Smooth muscle cell (in vitro differentiated cells): ENCODE results near the gene ALOX15. TPM values are rescaled to one million over a fixed set of nuclear protein-coding genes. Genes with fewer than 3 reads are reported as not detected.

Experiments
- DNase-seq: peaks from one replicate; lab custom pipeline; 2025; ENCODE audit not compliant: unreplicated experiment; lab: John Stamatoyannopoulos, UW
- H2AFZ ChIP-seq: fragments of 200-600 bp; sonication (generic); 2 replicates; pipeline ENCODE4 v1.6.0; 2016; ENCODE audit warnings: antibody characterized with exemption, low read depth, mild to moderate bottlenecking
- H3F3A ChIP-seq: fragments of 200-600 bp; sonication (generic); 2 replicates; pipeline ENCODE4 v1.6.0; 2017; ENCODE audit warnings: antibody characterized with exemption, low read depth
- H3K27ac ChIP-seq: fragments of 200-600 bp; sonication (generic); 2 replicates; pipeline ENCODE4 v1.5.1; 2016; ENCODE audit warnings: low read depth, mild to moderate bottlenecking
- H3K27me3 ChIP-seq: fragments of 200-600 bp; sonication (generic); 2 replicates; pipeline ENCODE4 v1.6.1; 2016; ENCODE audit warnings: low read depth, mild to moderate bottlenecking
- H3K36me3 ChIP-seq: fragments of 200-600 bp; sonication (generic); 2 replicates; pipeline ENCODE4 v1.5.1; 2016; ENCODE audit warnings: low read depth
- H3K4me1 ChIP-seq: fragments of 200-600 bp; sonication (generic); 2 replicates; pipeline ENCODE4 v1.5.1; 2016; ENCODE audit warnings: low read depth
- H3K4me2 ChIP-seq: fragments of 200-600 bp; sonication (generic); 2 replicates; pipeline ENCODE4 v1.6.0; 2016; ENCODE audit warnings: mild to moderate bottlenecking
- H3K4me3 ChIP-seq: fragments of 200-600 bp; sonication (generic); 2 replicates; pipeline ENCODE4 v1.5.1; 2016; ENCODE audit warnings: mild to moderate bottlenecking
- H3K79me2 ChIP-seq: fragments of 200-600 bp; sonication (generic); 2 replicates; pipeline ENCODE4 v1.6.0; 2016; ENCODE audit warnings: low read depth, mild to moderate bottlenecking
- H3K9ac ChIP-seq: fragments of 200-600 bp; sonication (generic); 2 replicates; pipeline ENCODE4 v1.6.0; 2016; ENCODE audit warnings: low read depth
- H3K9me3 ChIP-seq: fragments of 200-600 bp; sonication (generic); replicated peaks from 2 replicates; pipeline ENCODE4 v1.5.1; 2016; ENCODE audit warnings: low read depth
- H4K20me1 ChIP-seq: fragments of 200-600 bp; sonication (generic); 2 replicates; pipeline ENCODE4 v1.6.0; 2016; ENCODE audit warnings: low read depth
- WGBS: methylation state at CpG from one replicate; pipeline ENCODE4 v1.1.7; 2016; ENCODE audit warnings: low lambda C conversion rate; 5-methylcytosine and 5-hydroxymethylcytosine counted together
- polyA plus RNA-seq: library from polyadenylated mRNA; unstranded; fragments of >200 nt; fragmentation: Nextera tagmentation; extraction: Ambion mirVana; gene quantifications from 2 replicates; pipeline ENCODE4 v1.2.1, GENCODE V29; 2016
- small RNA-seq: library from RNA; depleted of rRNA; stranded (forward); fragments of <200 nt; gene quantifications from one replicate; pipeline ENCODE3, GENCODE V24; 2014
- total RNA-seq: library from RNA; depleted of rRNA; stranded (reverse); fragments of >200 nt; gene quantifications from 2 replicates; pipeline ENCODE4 v1.2.3, GENCODE V29; 2014
- TF ChIP-seq, protein P1 (sequence below): fragments of 200-600 bp; sonication (generic); IDR thresholded peaks from 2 replicates; pipeline ENCODE4 v1.5.1; 2017; ENCODE audit warnings: borderline replicate concordance, mild to moderate bottlenecking, antibody characterized with exemption; ENCODE audit not compliant: insufficient read depth, poor library complexity, severe bottlenecking

The ALOX15 gene
- total and polyA plus RNA-seq, 2 experiments from 2014 or later = 0.32 TPM; not detected in 1

DNA sequence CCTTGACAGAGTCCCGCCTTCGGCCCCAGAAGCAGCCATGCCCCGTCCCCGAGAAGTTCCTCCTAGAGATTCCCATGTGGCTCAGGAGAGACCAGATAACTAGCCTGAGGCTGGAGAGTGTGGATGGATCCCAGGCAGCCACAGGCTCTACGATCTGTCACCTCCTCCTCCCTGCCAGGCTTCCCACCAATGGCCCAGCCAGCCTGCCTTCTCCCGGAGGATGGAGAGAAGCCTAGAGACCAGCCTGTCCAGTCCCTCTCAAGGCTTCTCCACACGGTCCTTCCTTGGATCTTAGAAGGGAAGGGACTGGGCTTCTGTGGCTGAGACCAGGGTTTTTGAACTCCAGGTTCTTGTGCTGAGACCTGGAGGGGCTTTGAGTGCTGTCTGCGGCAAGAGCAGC is 58.8 kb downstream of the ALOX15 start:
- Histone ChIP-seq H3K79me2 (peaks cover 7% of the 10 kb centered on the region), H3K27me3 (no peaks in the 10 kb centered on the region), H3K9me3 (no peaks in the 10 kb centered on the region), H3K4me2 (no peak overlapping the region), H3K36me3 (no peaks in the 10 kb centered on the region), H4K20me1 (no peaks in the 10 kb centered on the region), H3K4me3 (no peak overlapping the region), H3F3A (peaks cover 11% of the 10 kb centered on the region), H3K4me1 (no peaks in the 10 kb centered on the region), H2AFZ (no peak overlapping the region), H3K27ac (no peak overlapping the region), H3K9ac (no peak overlapping the region)
- no peak for DNase-seq
- 53% methylated on average over 8 of the region's 8 CpGs for WGBS
- TF ChIP-seq, protein P1, sequence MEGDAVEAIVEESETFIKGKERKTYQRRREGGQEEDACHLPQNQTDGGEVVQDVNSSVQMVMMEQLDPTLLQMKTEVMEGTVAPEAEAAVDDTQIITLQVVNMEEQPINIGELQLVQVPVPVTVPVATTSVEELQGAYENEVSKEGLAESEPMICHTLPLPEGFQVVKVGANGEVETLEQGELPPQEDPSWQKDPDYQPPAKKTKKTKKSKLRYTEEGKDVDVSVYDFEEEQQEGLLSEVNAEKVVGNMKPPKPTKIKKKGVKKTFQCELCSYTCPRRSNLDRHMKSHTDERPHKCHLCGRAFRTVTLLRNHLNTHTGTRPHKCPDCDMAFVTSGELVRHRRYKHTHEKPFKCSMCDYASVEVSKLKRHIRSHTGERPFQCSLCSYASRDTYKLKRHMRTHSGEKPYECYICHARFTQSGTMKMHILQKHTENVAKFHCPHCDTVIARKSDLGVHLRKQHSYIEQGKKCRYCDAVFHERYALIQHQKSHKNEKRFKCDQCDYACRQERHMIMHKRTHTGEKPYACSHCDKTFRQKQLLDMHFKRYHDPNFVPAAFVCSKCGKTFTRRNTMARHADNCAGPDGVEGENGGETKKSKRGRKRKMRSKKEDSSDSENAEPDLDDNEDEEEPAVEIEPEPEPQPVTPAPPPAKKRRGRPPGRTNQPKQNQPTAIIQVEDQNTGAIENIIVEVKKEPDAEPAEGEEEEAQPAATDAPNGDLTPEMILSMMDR = no peak

DNA sequence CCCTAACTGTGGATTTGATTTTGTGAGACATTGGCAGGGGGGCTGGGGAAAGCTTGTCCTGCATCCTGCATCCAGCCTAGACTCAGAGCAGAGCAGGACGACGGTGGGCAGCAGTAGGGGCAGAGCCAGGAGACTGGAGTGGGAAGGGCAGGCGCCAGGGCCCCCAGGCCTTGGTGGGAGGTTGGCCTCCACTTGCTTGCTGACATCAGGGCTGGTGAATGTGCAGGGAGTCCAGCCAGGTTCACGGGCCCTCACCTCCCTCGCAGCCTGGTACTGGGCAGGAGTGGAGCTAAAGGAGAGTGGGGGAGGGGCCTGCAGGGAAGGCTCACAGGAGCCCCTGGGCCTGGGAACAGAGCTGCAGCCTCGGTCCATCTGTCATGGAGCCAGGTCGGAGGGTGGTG is 59.4 kb downstream of the ALOX15 start:
- Histone ChIP-seq H3K36me3 (no peaks in the 10 kb centered on the region), H3K4me3 (no peak overlapping the region), H2AFZ (no peak overlapping the region), H3K4me1 (peaks cover 5% of the 10 kb centered on the region), H3K27ac (no peak overlapping the region), H3K9me3 (no peaks in the 10 kb centered on the region), H3K27me3 (no peaks in the 10 kb centered on the region), H3K79me2 (peaks cover 7% of the 10 kb centered on the region), H3K9ac (no peak overlapping the region), H3K4me2 (no peak overlapping the region), H3F3A (peaks cover 7% of the 10 kb centered on the region), H4K20me1 (no peaks in the 10 kb centered on the region)
- 80% methylated on average over 7 of the region's 7 CpGs for WGBS
- TF ChIP-seq, protein P1 = no peak
- no peak for DNase-seq

Small RNA genes within 50 kb of the gene (small RNA-seq; reads per million reads assigned to genes)
- not detected for gene RNU6-955P

Other genes starting within 250 kb of the ALOX15 start
- gene SPNS3, start 207.7 kb downstream of the ALOX15 start, total RNA-seq = 0.09 TPM in 1 of 2 replicates, not detected in the other
- gene SPNS3, start 207.7 kb downstream of the ALOX15 start, polyA plus RNA-seq = 1.1 TPM in 1 of 2 replicates, not detected in the other
- gene SPNS2, start 142.8 kb downstream of the ALOX15 start, total RNA-seq = 15.9 and 16.5 TPM in 2 replicates
- gene SPNS2, start 142.8 kb downstream of the ALOX15 start, polyA plus RNA-seq = 5.1 and 44.1 TPM in 2 replicates
- 14.3 and 18.1 TPM in 2 replicates for gene MYBBP1A, start 86.3 kb downstream of the ALOX15 start, total RNA-seq
- gene MYBBP1A, start 86.3 kb downstream of the ALOX15 start, polyA plus RNA-seq = 28.1 and 33.5 TPM in 2 replicates
- 0.27 and 0.76 TPM in 2 replicates for gene GGT6, start 81.1 kb downstream of the ALOX15 start, total RNA-seq
- not detected in 2 replicates for gene GGT6, start 81.1 kb downstream of the ALOX15 start, polyA plus RNA-seq
- gene SMTNL2, start 57.1 kb downstream of the ALOX15 start, total RNA-seq = 5.0 and 5.1 TPM in 2 replicates
- gene SMTNL2, start 57.1 kb downstream of the ALOX15 start, polyA plus RNA-seq = 8.3 and 14.8 TPM in 2 replicates
- 11.6 and 32.0 TPM in 2 replicates for gene PELP1, start 62.5 kb upstream of the ALOX15 start, total RNA-seq
- 31.1 and 33.6 TPM in 2 replicates for gene PELP1, start 62.5 kb upstream of the ALOX15 start, polyA plus RNA-seq
- 1.1 and 4.0 TPM in 2 replicates for gene ARRB2, start 69.0 kb upstream of the ALOX15 start, total RNA-seq
- 6.6 and 7.6 TPM in 2 replicates for gene ARRB2, start 69.0 kb upstream of the ALOX15 start, polyA plus RNA-seq
- gene MED11, start 89.8 kb upstream of the ALOX15 start, total RNA-seq = 10.9 and 25.0 TPM in 2 replicates
- gene MED11, start 89.8 kb upstream of the ALOX15 start, polyA plus RNA-seq = 20.4 and 34.1 TPM in 2 replicates
- not detected in 2 replicates for gene ZMYND15, start 98.2 kb upstream of the ALOX15 start, total RNA-seq
- 0.54 TPM in 1 of 2 replicates, not detected in the other for gene ZMYND15, start 98.2 kb upstream of the ALOX15 start, polyA plus RNA-seq
- gene CXCL16, start 98.2 kb upstream of the ALOX15 start, total RNA-seq = 2.4 and 3.2 TPM in 2 replicates
- 2.3 and 9.2 TPM in 2 replicates for gene CXCL16, start 98.2 kb upstream of the ALOX15 start, polyA plus RNA-seq
- gene TM4SF5, start 130.2 kb upstream of the ALOX15 start, total RNA-seq = not detected in 2 replicates
- not detected in 2 replicates for gene TM4SF5, start 130.2 kb upstream of the ALOX15 start, polyA plus RNA-seq
- not detected in 2 replicates for gene VMO1, start 144.7 kb upstream of the ALOX15 start, total RNA-seq
- gene VMO1, start 144.7 kb upstream of the ALOX15 start, polyA plus RNA-seq = 0.44 and 0.94 TPM in 2 replicates
- not detected in 2 replicates for gene GLTPD2, start 147.3 kb upstream of the ALOX15 start, total RNA-seq
- 0.82 and 0.89 TPM in 2 replicates for gene GLTPD2, start 147.3 kb upstream of the ALOX15 start, polyA plus RNA-seq
- 139 and 162 TPM in 2 replicates for gene PSMB6, start 154.5 kb upstream of the ALOX15 start, total RNA-seq
- 434 and 438 TPM in 2 replicates for gene PSMB6, start 154.5 kb upstream of the ALOX15 start, polyA plus RNA-seq
- gene PLD2, start 165.5 kb upstream of the ALOX15 start, total RNA-seq = 19.9 and 20.3 TPM in 2 replicates
- gene PLD2, start 165.5 kb upstream of the ALOX15 start, polyA plus RNA-seq = 9.9 and 26.4 TPM in 2 replicates
- gene MINK1, start 191.7 kb upstream of the ALOX15 start, total RNA-seq = 25.3 and 26.6 TPM in 2 replicates
- 26.8 and 40.3 TPM in 2 replicates for gene MINK1, start 191.7 kb upstream of the ALOX15 start, polyA plus RNA-seq